Measurements from ENCODE around the gene TMEM178B. TPM values are rescaled to one million over a fixed set of nuclear protein-coding genes. Genes with fewer than 3 reads are reported as not detected.

Gene TMEM178B
- total RNA-seq, 1 experiment from 2014 or later, result not detected

- no peak for DNase-seq
- no peak for TF ChIP-seq CTCF (conservative IDR thresholded peaks at IDR 0.05)
- no peak for TF ChIP-seq EZH2 (IDR thresholded peaks at IDR 0.05; ENCODE audit: low read depth)
- Histone ChIP-seq H3K27me3 (ENCODE audit: insufficient read depth, low read depth) (peaks cover 32% of the 10 kb centered on the region), H3K4me1 (replicated peaks; ENCODE audit: insufficient read depth) (no peaks in the 10 kb centered on the region), H4K20me1 (ENCODE audit: insufficient read depth) (0 out of 2 replicates have a peak, but pooled peaks cover 3% of the 10 kb centered on the region), H3K9me3 (ENCODE audit: insufficient read depth, low read depth) (no peaks in the 10 kb centered on the region), H3F3A (ENCODE audit: insufficient read depth, low read depth) (no peaks in the 10 kb centered on the region), H2AFZ (no peak overlapping the region), H3K4me3 (no peak overlapping the region), H3K27ac (no peak overlapping the region), H3K9me2 (ENCODE audit: insufficient read depth) (no peaks in the 10 kb centered on the region), H3K36me3 (ENCODE audit: low read depth) (no peaks in the 10 kb centered on the region), H3K79me2 (ENCODE audit: low read depth) (no peaks in the 10 kb centered on the region), H3K4me2 (no peak overlapping the region)
- no TSS peak for BruUV-seq (replicated peaks)
- ChIA-PET CTCF (no interaction called here), POLR2A (ENCODE audit: unreplicated experiment) (no interaction called here)
- intact Hi-C loops (cut with micrococcal nuclease; ENCODE audit: unreplicated experiment), result loop anchor here (10.0 kb wide), 1 partner anchor 376 kb away; no protein-coding TSS in a partner anchor
Observed at GRCh38 chr7:141268614-141269013, 194.8 kb downstream of the TMEM178B start.

GRCh38 chr7:141271451-141271850 is 197.6 kb downstream of the TMEM178B start:
- H3F3A ChIP-seq (ENCODE audit: insufficient read depth, low read depth), result no peaks in the 10 kb centered on the region
- ChIA-PET CTCF (no interaction called here), POLR2A (ENCODE audit: unreplicated experiment) (no interaction called here)
- 0 out of 2 replicates have a peak, but pooled peaks cover 3% of the 10 kb centered on the region for H4K20me1 ChIP-seq (ENCODE audit: insufficient read depth)
- TF ChIP-seq EZH2 (IDR thresholded peaks at IDR 0.05; ENCODE audit: low read depth) (no peak), CTCF (conservative IDR thresholded peaks at IDR 0.05) (no peak)
- no peaks in the 10 kb centered on the region for H3K36me3 ChIP-seq (ENCODE audit: low read depth)
- no peaks in the 10 kb centered on the region for H3K4me1 ChIP-seq (replicated peaks; ENCODE audit: insufficient read depth)
- peaks cover 35% of the 10 kb centered on the region for H3K27me3 ChIP-seq (ENCODE audit: insufficient read depth, low read depth)
- no peaks in the 10 kb centered on the region for H3K9me3 ChIP-seq (ENCODE audit: insufficient read depth, low read depth)
- no peak overlapping the region for H2AFZ ChIP-seq
- no peak overlapping the region for H3K27ac ChIP-seq
- BruUV-seq (replicated peaks), result no TSS peak
- DNase-seq, result no peak
- H3K4me2 ChIP-seq, result no peak overlapping the region
- intact Hi-C loops (cut with micrococcal nuclease; ENCODE audit: unreplicated experiment), result no loop called here
- H3K9me2 ChIP-seq (ENCODE audit: insufficient read depth), result no peaks in the 10 kb centered on the region
- H3K79me2 ChIP-seq (ENCODE audit: low read depth), result no peaks in the 10 kb centered on the region
- no peak overlapping the region for H3K4me3 ChIP-seq

- POLR2A ChIA-PET (ENCODE audit: unreplicated experiment), result no interaction called here
- intact Hi-C loops (cut with micrococcal nuclease; ENCODE audit: unreplicated experiment), result no loop called here
- CTCF ChIA-PET, result no interaction called here
Observed at GRCh38 chr7:141272417-141272816, 198.6 kb downstream of the TMEM178B start.

More at GRCh38 chr7:141272417-141272816, 198.6 kb downstream of the TMEM178B start:
- Histone ChIP-seq H3F3A (ENCODE audit: insufficient read depth, low read depth) (no peaks in the 10 kb centered on the region), H3K4me2 (no peak overlapping the region), H3K79me2 (ENCODE audit: low read depth) (no peaks in the 10 kb centered on the region), H3K4me3 (no peak overlapping the region), H3K36me3 (ENCODE audit: low read depth) (no peaks in the 10 kb centered on the region), H3K9me3 (ENCODE audit: insufficient read depth, low read depth) (no peaks in the 10 kb centered on the region), H3K27me3 (ENCODE audit: insufficient read depth, low read depth) (peaks cover 26% of the 10 kb centered on the region; the same call in 1 of the 2 replicates), H3K27ac (no peak overlapping the region), H2AFZ (no peak overlapping the region), H3K4me1 (replicated peaks; ENCODE audit: insufficient read depth) (no peaks in the 10 kb centered on the region), H3K9me2 (ENCODE audit: insufficient read depth) (no peaks in the 10 kb centered on the region), H4K20me1 (ENCODE audit: insufficient read depth) (no peaks in the 10 kb centered on the region)
- DNase-seq, result no peak
- TF ChIP-seq CTCF (conservative IDR thresholded peaks at IDR 0.05), result no peak
- no TSS peak for BruUV-seq (replicated peaks)

Measured in PC-9 (cell line).